GM12878 (cell line): ENCODE results near the gene EXO1.

ENCODE experiments used
- EGR1 ChIP-seq, 2 experiments: IDR thresholded peaks; 1 replicate in 1 of 2; 2 replicates in 1 of 2; pipeline ENCODE4 v1.6.1; 2011 to 2012; ENCODE audit warnings: low read depth in 2 of 2, low read length in 2 of 2, borderline replicate concordance in 1 of 2, mild to moderate bottlenecking in 1 of 2, moderate library complexity in 1 of 2
- NR2C2 ChIP-seq: IDR thresholded peaks from 2 replicates; pipeline ENCODE4 v1.6.1; 2011; ENCODE audit warnings: borderline replicate concordance, low read depth; ENCODE audit not compliant: control insufficient read depth, insufficient read length
- PAX5 ChIP-seq: IDR thresholded peaks from 2 replicates; pipeline ENCODE4 v1.6.1; 2011; ENCODE audit warnings: low read depth, low read length, borderline replicate concordance
- RAD21 ChIP-seq: IDR thresholded peaks from 2 replicates; pipeline ENCODE4 v1.6.1; 2011; ENCODE audit warnings: mild to moderate bottlenecking, low read depth, low read length, moderate library complexity; ENCODE audit not compliant: insufficient read depth
- SREBF1 ChIP-seq: IDR thresholded peaks from 2 replicates; pipeline ENCODE4 v1.6.1; 2012; ENCODE audit warnings: mild to moderate bottlenecking, low read length
- ZBTB33 ChIP-seq: fragments of 450-650 bp; IDR thresholded peaks from 2 replicates; pipeline ENCODE4 v1.6.1; 2017; ENCODE audit warnings: mild to moderate bottlenecking

GRCh38 chr1:241849345-241849695, 1.3 kb downstream of the EXO1 start:
- no peak for TF ChIP-seq EGR1 (IDR thresholded peaks at IDR 0.05; ENCODE audit: borderline replicate concordance in 1 of 2, low read depth in 2 of 2, low read length in 2 of 2)
- no peak for TF ChIP-seq NR2C2
- no peak for TF ChIP-seq PAX5
- no peak for TF ChIP-seq ZBTB33
- no peak for TF ChIP-seq SREBF1
- TF ChIP-seq RAD21: no peak
